ENCODE measurements around the gene FTCD. TPM values are rescaled to one million over a fixed set of nuclear protein-coding genes. Genes with fewer than 3 reads are reported as not detected.

FTCD gene
- total and polyA plus RNA-seq, 2 donors (not counting 1 experiment from before 2014, with no cell fraction given) = 0.27 to 1.3 TPM

- peaks cover 13% of the 10 kb centered on the region for H3K79me2 ChIP-seq (ENCODE audit: control insufficient read depth, insufficient read depth, low read length)
- no peaks in the 10 kb centered on the region for H3K27me3 ChIP-seq (ENCODE audit: control insufficient read depth, insufficient read depth, low read length)
- no peak for DNase-seq (ENCODE audit: low read depth in 2 of 2)
- H3K9ac ChIP-seq (ENCODE audit: insufficient read depth, low read length) = no peak overlapping the region
- H3K9me3 ChIP-seq (ENCODE audit: control insufficient read depth, insufficient read depth, low read depth, low read length) = no peaks in the 10 kb centered on the region
- H3K27ac ChIP-seq (ENCODE audit: insufficient read depth, low read length) = no peak overlapping the region
- no peak overlapping the region for H3K4me2 ChIP-seq (ENCODE audit: extremely low read depth, insufficient read depth, low read length)
- H3K4me1 ChIP-seq (ENCODE audit: control insufficient read depth, extremely low read depth, insufficient read depth, low read length) = peaks cover 22% of the 10 kb centered on the region
- H3K36me3 ChIP-seq (ENCODE audit: control insufficient read depth, insufficient read depth, low read length) = peaks cover 2% of the 10 kb centered on the region
- TF ChIP-seq EZH2 (IDR thresholded peaks at IDR 0.05; ENCODE audit: low read length, missing control alignments) (no peak), CTCF (conservative IDR thresholded peaks at IDR 0.05 in 1 of 2, IDR thresholded peaks at IDR 0.05 in 1 of 2; ENCODE audit: low read depth in 1 of 2, low read length in 2 of 2) (no peak)
- no peak overlapping the region for H2AFZ ChIP-seq (ENCODE audit: low read length)
- no peaks in the 10 kb centered on the region for H4K20me1 ChIP-seq (ENCODE audit: control insufficient read depth, extremely low read depth, insufficient read depth, low read length)
- no peak overlapping the region for H3K4me3 ChIP-seq (replicated peaks in 1 of 4; ENCODE audit: control extremely low read depth in 1 of 4, insufficient read depth in 1 of 4, low read depth in 3 of 4, low read length in 4 of 4)
These were observed 60.8 kb downstream of the FTCD start for GRCh38 chr21:46094401-46095082.

GRCh38 chr21:46093668-46094400, 61.5 kb downstream of the FTCD start:
- H3K4me1 ChIP-seq (ENCODE audit: control insufficient read depth, extremely low read depth, insufficient read depth, low read length) = peaks cover 22% of the 10 kb centered on the region
- no peaks in the 10 kb centered on the region for H3K27me3 ChIP-seq (ENCODE audit: control insufficient read depth, insufficient read depth, low read length)
- peaks cover 2% of the 10 kb centered on the region for H3K36me3 ChIP-seq (ENCODE audit: control insufficient read depth, insufficient read depth, low read length)
- TF ChIP-seq CTCF (conservative IDR thresholded peaks at IDR 0.05 in 1 of 2, IDR thresholded peaks at IDR 0.05 in 1 of 2; ENCODE audit: low read depth in 1 of 2, low read length in 2 of 2) (no peak), EZH2 (IDR thresholded peaks at IDR 0.05; ENCODE audit: low read length, missing control alignments) (no peak)
- H3K27ac ChIP-seq (ENCODE audit: insufficient read depth, low read length) = peak overlapping the region; percentile 91
- H3K9ac ChIP-seq (ENCODE audit: insufficient read depth, low read length) = no peak overlapping the region
- no peak for DNase-seq (ENCODE audit: low read depth in 2 of 2)
- H2AFZ ChIP-seq (ENCODE audit: low read length) = no peak overlapping the region
- no peak overlapping the region for H3K4me3 ChIP-seq (replicated peaks in 1 of 4; ENCODE audit: control extremely low read depth in 1 of 4, insufficient read depth in 1 of 4, low read depth in 3 of 4, low read length in 4 of 4)
- H3K4me2 ChIP-seq (ENCODE audit: extremely low read depth, insufficient read depth, low read length) = no peak overlapping the region
- H3K9me3 ChIP-seq (ENCODE audit: control insufficient read depth, insufficient read depth, low read depth, low read length) = no peaks in the 10 kb centered on the region
- H4K20me1 ChIP-seq (ENCODE audit: control insufficient read depth, extremely low read depth, insufficient read depth, low read length) = no peaks in the 10 kb centered on the region
- H3K79me2 ChIP-seq (ENCODE audit: control insufficient read depth, insufficient read depth, low read length) = peaks cover 6% of the 10 kb centered on the region

GRCh38 chr21:46092811-46093667, 62.3 kb downstream of the FTCD start:
- H3K36me3 ChIP-seq (ENCODE audit: control insufficient read depth, insufficient read depth, low read length) = peaks cover 2% of the 10 kb centered on the region
- H4K20me1 ChIP-seq (ENCODE audit: control insufficient read depth, extremely low read depth, insufficient read depth, low read length) = no peaks in the 10 kb centered on the region
- peak overlapping the region in 1 of 4 experiments; percentile 27 for H3K4me3 ChIP-seq (replicated peaks in 1 of 4; ENCODE audit: control extremely low read depth in 1 of 4, insufficient read depth in 1 of 4, low read depth in 3 of 4, low read length in 4 of 4)
- H3K79me2 ChIP-seq (ENCODE audit: control insufficient read depth, insufficient read depth, low read length) = peaks cover 3% of the 10 kb centered on the region
- DNase-seq (ENCODE audit: low read depth in 2 of 2) = no peak
- peak overlapping the region; percentile 62 for H3K9ac ChIP-seq (ENCODE audit: insufficient read depth, low read length)
- H3K4me2 ChIP-seq (ENCODE audit: extremely low read depth, insufficient read depth, low read length) = peak overlapping the region; percentile 65
- no peak overlapping the region for H2AFZ ChIP-seq (ENCODE audit: low read length)
- no peaks in the 10 kb centered on the region for H3K27me3 ChIP-seq (ENCODE audit: control insufficient read depth, insufficient read depth, low read length)
- H3K27ac ChIP-seq (ENCODE audit: insufficient read depth, low read length) = peak overlapping the region; percentile 91
- no peak for TF ChIP-seq EZH2 (IDR thresholded peaks at IDR 0.05; ENCODE audit: low read length, missing control alignments)
- peak; percentile 11 to 16 for TF ChIP-seq CTCF (conservative IDR thresholded peaks at IDR 0.05 in 1 of 2, IDR thresholded peaks at IDR 0.05 in 1 of 2; ENCODE audit: low read depth in 1 of 2, low read length in 2 of 2)
- peaks cover 22% of the 10 kb centered on the region for H3K4me1 ChIP-seq (ENCODE audit: control insufficient read depth, extremely low read depth, insufficient read depth, low read length)
- peaks cover 1% of the 10 kb centered on the region for H3K9me3 ChIP-seq (ENCODE audit: control insufficient read depth, insufficient read depth, low read depth, low read length)

Data from fibroblast of lung (primary cell).